ENCODE data around the gene TAF8. TPM values are rescaled to one million over a fixed set of nuclear protein-coding genes. Genes with fewer than 3 reads are reported as not detected.

TAF8 gene
- total RNA-seq, 4 donors from 2014 or later: 15.8 to 24.0 (median 18.9) TPM

- no peak overlapping the region for H3K4me3 ChIP-seq (ENCODE audit: low read depth, poor library complexity, severe bottlenecking)
- intact Hi-C loops (cut with DNase I; ENCODE audit: low total_unique reads): no loop called here
- no peak for DNase-seq (ENCODE audit: low spot score in 2 of 2)
- WGBS, 2 donors: 43 to 56% methylated on average over 1 of the region's 1 CpG
- TF ChIP-seq POLR2A (IDR thresholded peaks at IDR 0.05) (no peak), CTCF (IDR thresholded peaks at IDR 0.05) (no peak)
These were observed 55.4 kb downstream of the TAF8 start for GRCh38 chr6:42105709-42106108.

- intact Hi-C loops (cut with DNase I; ENCODE audit: low total_unique reads): no loop called here
- WGBS, 2 donors: 79 to 87% methylated on average over 15 to 19 of the region's 19 CpGs
- no peak for DNase-seq (ENCODE audit: low spot score in 2 of 2)
- no peak overlapping the region for H3K4me3 ChIP-seq (ENCODE audit: low read depth, poor library complexity, severe bottlenecking)
- no peak for TF ChIP-seq CTCF (IDR thresholded peaks at IDR 0.05)
- TF ChIP-seq POLR2A (IDR thresholded peaks at IDR 0.05): no peak
These were observed 56.0 kb downstream of the TAF8 start for GRCh38 chr6:42106112-42107023.

- intact Hi-C loops (cut with DNase I; ENCODE audit: low total_unique reads): no loop called here
- no peak overlapping the region for H3K4me3 ChIP-seq (ENCODE audit: low read depth, poor library complexity, severe bottlenecking)
- WGBS, 2 donors: 100% methylated on average over 2 of the region's 2 CpGs
- TF ChIP-seq CTCF (IDR thresholded peaks at IDR 0.05) (no peak), POLR2A (IDR thresholded peaks at IDR 0.05) (no peak)
- DNase-seq (ENCODE audit: low spot score in 2 of 2): no peak
These were observed 57.7 kb downstream of the TAF8 start for GRCh38 chr6:42108071-42108470.

- 83 to 87% methylated on average over 3 of the region's 3 CpGs for WGBS, 2 donors
- TF ChIP-seq POLR2A (IDR thresholded peaks at IDR 0.05): no peak
- no peak for DNase-seq (ENCODE audit: low spot score in 2 of 2)
- H3K4me3 ChIP-seq (ENCODE audit: low read depth, poor library complexity, severe bottlenecking): no peak overlapping the region
- intact Hi-C loops (cut with DNase I; ENCODE audit: low total_unique reads): no loop called here
These were observed 60.4 kb downstream of the TAF8 start for GRCh38 chr6:42110683-42111082.

GRCh38 chr6:42112351-42112750 is 62.0 kb downstream of the TAF8 start:
- H3K4me3 ChIP-seq (ENCODE audit: low read depth, poor library complexity, severe bottlenecking): no peak overlapping the region
- DNase-seq (ENCODE audit: low spot score in 2 of 2): no peak
- WGBS, 2 donors: 83 to 100% methylated on average over 1 of the region's 1 CpG
- TF ChIP-seq CTCF (IDR thresholded peaks at IDR 0.05): no peak
- intact Hi-C loops (cut with DNase I; ENCODE audit: low total_unique reads): no loop called here

GRCh38 chr6:42113936-42114636 is 63.8 kb downstream of the TAF8 start:
- intact Hi-C loops (cut with DNase I; ENCODE audit: low total_unique reads): no loop called here
- WGBS, 2 donors: 53 to 66% methylated on average over 5 of the region's 5 CpGs
- TF ChIP-seq POLR2A (IDR thresholded peaks at IDR 0.05) (no peak), CTCF (IDR thresholded peaks at IDR 0.05) (no peak)
- H3K4me3 ChIP-seq (ENCODE audit: low read depth, poor library complexity, severe bottlenecking): no peak overlapping the region
- DNase-seq (ENCODE audit: low spot score in 2 of 2): no peak

All from lower leg skin (tissue), 4 donors.